Left ventricle myocardium inferior (tissue), 1 donor: ENCODE results near the gene PTPRO. TPM values are rescaled to one million over a fixed set of nuclear protein-coding genes. Genes with fewer than 3 reads are reported as not detected.

Experiments
- DNase-seq: peaks from one replicate; pipeline ENCODE4 v3.0.0-alpha.2; 2020
- H3K27ac ChIP-seq: fragments of 200-600 bp; replicated peaks from 2 replicates; pipeline ENCODE4 v1.8.0; 2021
- H3K27me3 ChIP-seq: fragments of 200-600 bp; 2 replicates; pipeline ENCODE4 v1.8.0; 2021; ENCODE audit warnings: low read depth
- H3K36me3 ChIP-seq: fragments of 200-600 bp; 2 replicates; pipeline ENCODE4 v1.8.0; 2021
- H3K4me1 ChIP-seq: fragments of 200-600 bp; 2 replicates; pipeline ENCODE4 v1.8.0; 2021
- H3K4me3 ChIP-seq: fragments of 200-600 bp; 2 replicates; pipeline ENCODE4 v1.8.0; 2021; ENCODE audit warnings: mild to moderate bottlenecking, moderate library complexity
- H3K9me3 ChIP-seq: fragments of 200-600 bp; replicated peaks from 2 replicates; pipeline ENCODE4 v1.8.0; 2021
- CTCF ChIP-seq: fragments of 200-600 bp; IDR thresholded peaks from 2 replicates; pipeline ENCODE4 v1.8.0; 2021; ENCODE audit warnings: antibody characterized with exemption, mild to moderate bottlenecking, borderline replicate concordance
- intact Hi-C: fragments of 100-400 bp; cut with micrococcal nuclease; formaldehyde crosslinking; loops from one replicate; pipeline ENCODE4 v1.11.0; 2022
- total RNA-seq: library from RNA; stranded (reverse); fragmentation: NEBNext Ultra II Directional; extraction: Animal tissue kit (Norgen Biotek cat#: 25700); gene quantifications from one replicate; pipeline ENCODE4 v1.2.1, GENCODE V29; 2021
- donor health status: DM: no; HTN: yes; CAD: no; lungs with severe emphysema.

PTPRO gene
- total RNA-seq, 1 donor from 2014 or later: 0.82 TPM

- Histone ChIP-seq H3K27ac (no peak overlapping the region), H3K27me3 (peaks cover 30% of the 10 kb centered on the region), H3K4me1 (no peaks in the 10 kb centered on the region), H3K4me3 (no peak overlapping the region), H3K9me3 (no peaks in the 10 kb centered on the region), H3K36me3 (no peaks in the 10 kb centered on the region)
- no peak for TF ChIP-seq CTCF
- no peak for DNase-seq
- intact Hi-C loops: loop anchor here (10.0 kb wide), 1 partner anchor 309 kb away; no protein-coding TSS in a partner anchor
Observed at GRCh38 chr12:15583804-15584203, 261.5 kb downstream of the PTPRO start.

- Histone ChIP-seq H3K4me1 (no peaks in the 10 kb centered on the region), H3K9me3 (no peaks in the 10 kb centered on the region), H3K27me3 (peaks cover 37% of the 10 kb centered on the region), H3K4me3 (no peak overlapping the region), H3K27ac (no peak overlapping the region), H3K36me3 (no peaks in the 10 kb centered on the region)
- peak; percentile 72 for TF ChIP-seq CTCF
- no peak for DNase-seq
- intact Hi-C loops: loop anchor here (5.0 to 10.0 kb wide), 2 partner anchors 52 to 310 kb away; no protein-coding TSS in a partner anchor
Observed at GRCh38 chr12:15584366-15585041, 262.2 kb downstream of the PTPRO start.

- no peak for TF ChIP-seq CTCF
- no peaks in the 10 kb centered on the region for H3K36me3 ChIP-seq
- intact Hi-C loops: loop anchor here (2.0 to 10.0 kb wide), 3 partner anchors 57 to 315 kb away; no protein-coding TSS in a partner anchor
- no peaks in the 10 kb centered on the region for H3K9me3 ChIP-seq
- DNase-seq: no peak
- peak overlapping the region; percentile 61 for H3K27ac ChIP-seq
- no peak overlapping the region for H3K4me3 ChIP-seq
- peaks cover 9% of the 10 kb centered on the region for H3K4me1 ChIP-seq
- peaks cover 38% of the 10 kb centered on the region for H3K27me3 ChIP-seq
Observed at GRCh38 chr12:15589328-15590032, 267.2 kb downstream of the PTPRO start.

- Histone ChIP-seq H3K4me3 (peak overlapping the region; percentile 56), H3K27ac (peak overlapping the region; percentile 61), H3K36me3 (no peaks in the 10 kb centered on the region), H3K4me1 (peaks cover 9% of the 10 kb centered on the region), H3K27me3 (peaks cover 32% of the 10 kb centered on the region), H3K9me3 (no peaks in the 10 kb centered on the region)
- TF ChIP-seq CTCF: peak; percentile 95
- intact Hi-C loops: loop anchor here (2.0 kb wide), 1 partner anchor 266 kb away; no protein-coding TSS in a partner anchor
- no peak for DNase-seq
Observed at GRCh38 chr12:15590180-15590826, 268.0 kb downstream of the PTPRO start.

- Histone ChIP-seq H3K4me3 (no peak overlapping the region), H3K27ac (peak overlapping the region; percentile 64), H3K27me3 (peaks cover 17% of the 10 kb centered on the region), H3K9me3 (no peaks in the 10 kb centered on the region), H3K36me3 (no peaks in the 10 kb centered on the region), H3K4me1 (peaks cover 22% of the 10 kb centered on the region)
- no peak for TF ChIP-seq CTCF
- no peak for DNase-seq
- intact Hi-C loops: loop anchor here (2.0 kb wide), 1 partner anchor 265 kb away; no protein-coding TSS in a partner anchor
Observed at GRCh38 chr12:15591811-15592210, 269.5 kb downstream of the PTPRO start.
